Stimulated activated CD4-positive, alpha-beta T cell treated with anti-CD3 and anti-CD28 coated beads, TNF-alpha, amount 100 ng/mL, for 1 hour (primary cell): Measurements from ENCODE around the gene ACOT4.
"Not testable (repeated sequence)": the region's sequence is repeated elsewhere in the genome, so short reads cannot be mapped to it uniquely, and the experiment has no call there.

Experiments
- DNase-seq, 3 donors: peaks; one replicate each; pipeline ENCODE4 v3.0.0-alpha.2; 2020; ENCODE audit warnings: low read depth in 3 of 3, low spot score in 1 of 3

ACOT4 gene

DNA sequence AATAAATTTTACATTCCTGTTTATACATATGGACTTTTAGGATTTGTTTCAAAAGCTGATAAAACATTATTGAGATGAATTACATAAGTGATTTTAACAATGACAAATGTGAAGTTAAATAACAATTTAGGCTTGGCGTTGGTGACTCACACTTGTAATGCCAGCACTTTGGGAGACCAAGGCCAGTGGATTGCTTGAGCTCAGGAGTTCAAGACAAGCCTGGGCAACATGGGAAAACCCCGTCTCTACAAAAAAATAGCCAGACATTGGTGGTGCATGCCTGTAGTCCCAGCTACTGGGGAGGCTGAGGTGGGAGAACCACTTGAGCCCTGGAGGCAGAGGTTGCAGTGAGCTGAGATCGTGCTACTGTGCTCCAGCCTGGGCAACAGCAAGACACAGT lies 15.3 kb upstream of the ACOT4 start:
- DNase-seq: no peak

DNA sequence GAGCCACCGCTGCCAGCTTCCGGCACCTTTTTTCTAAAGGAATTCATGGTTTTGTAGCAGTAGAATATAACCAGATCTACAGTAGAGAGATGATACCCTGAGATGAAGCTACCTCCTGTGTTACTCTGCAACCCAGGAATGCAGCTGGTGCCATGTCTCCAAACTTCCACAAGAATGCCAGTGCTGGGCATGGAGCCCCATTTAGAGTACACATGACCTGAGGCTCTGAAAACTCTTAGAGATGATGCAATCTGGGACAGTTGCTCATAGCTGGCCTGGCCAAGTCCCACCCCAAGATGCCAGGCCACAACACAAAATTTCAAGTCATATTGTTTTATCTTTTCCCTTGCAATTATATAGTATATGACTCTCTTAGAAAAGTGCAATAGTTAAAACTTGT lies 14.5 kb upstream of the ACOT4 start:
- DNase-seq: not testable (repeated sequence)

DNA sequence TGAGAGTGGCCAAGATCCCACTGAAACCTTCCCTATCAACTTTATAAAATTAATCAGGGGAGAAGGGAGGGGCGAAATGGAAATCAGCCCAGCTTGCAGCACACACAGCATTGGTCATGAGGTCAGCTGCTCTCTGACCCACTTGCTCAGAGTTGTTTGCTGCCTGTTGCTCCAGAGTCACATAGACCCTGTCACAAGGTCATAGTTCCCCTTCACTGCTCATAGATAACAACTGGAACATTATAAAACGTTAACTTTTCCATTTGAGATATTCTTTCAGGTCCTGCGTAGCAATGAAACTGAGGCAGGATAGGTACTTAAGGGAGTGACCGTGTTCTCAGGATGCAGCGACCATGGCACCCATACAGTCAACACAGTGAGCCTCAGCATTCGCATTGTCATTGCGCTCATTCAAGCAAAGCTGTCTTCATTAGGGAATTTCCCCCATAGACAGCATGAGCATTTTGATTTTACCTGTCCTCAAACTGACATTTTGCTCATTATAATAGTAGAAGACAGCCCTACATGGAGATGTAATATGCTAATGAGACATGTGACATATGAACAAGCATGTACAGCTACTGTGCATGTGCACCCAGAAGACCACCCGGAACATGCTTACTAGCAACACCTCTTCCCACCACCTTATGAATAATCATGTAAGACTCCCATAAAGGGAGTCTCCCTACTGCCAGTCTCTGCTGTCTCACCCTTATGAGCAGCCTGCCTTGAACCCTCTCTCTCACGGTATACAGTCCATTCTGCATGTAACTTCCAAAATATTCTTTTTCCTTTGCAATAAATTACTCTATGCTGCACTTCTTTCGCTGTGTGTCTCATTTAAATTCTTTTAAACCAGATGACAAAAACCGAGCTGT lies 9.3 kb upstream of the ACOT4 start:
- DNase-seq: not testable (repeated sequence)

DNA sequence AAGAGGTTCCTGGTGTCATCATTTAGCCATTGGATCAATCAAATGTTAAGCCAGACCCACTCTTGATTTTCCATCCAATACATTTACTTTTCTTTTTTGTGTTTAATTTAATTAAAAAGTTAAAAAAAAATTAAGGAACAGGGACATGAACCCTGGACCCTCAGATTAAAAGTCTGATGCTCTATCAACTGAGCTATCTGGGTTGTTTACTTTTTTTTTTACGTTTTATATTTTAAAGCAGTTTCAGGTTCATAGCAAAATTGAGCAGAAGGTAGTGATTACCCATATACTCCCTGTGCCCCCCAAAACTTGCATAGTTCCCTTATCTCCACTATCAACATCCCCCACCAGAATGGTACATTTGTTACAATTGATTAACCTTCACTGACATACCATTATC lies 3.0 kb upstream of the ACOT4 start:
- DNase-seq: no peak

DNA sequence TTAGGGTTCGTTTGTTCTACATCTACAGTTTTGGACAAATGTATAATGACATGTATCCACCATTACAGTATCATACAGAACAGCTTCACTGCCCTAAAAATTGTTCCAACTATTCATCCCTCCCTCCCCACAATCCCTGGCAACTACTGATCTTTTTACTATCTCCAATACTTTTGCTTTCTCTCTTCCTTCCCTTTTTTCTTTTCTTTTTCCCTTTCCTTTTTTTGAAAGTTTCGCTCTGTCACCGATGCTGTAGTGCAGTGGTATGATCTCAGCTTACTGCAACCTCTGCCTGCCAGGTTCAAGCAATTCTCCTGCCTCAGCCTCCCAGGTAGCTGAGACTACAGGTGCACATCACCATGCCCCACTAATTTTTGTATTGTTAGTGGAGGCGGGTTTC lies 2.6 kb upstream of the ACOT4 start:
- DNase-seq: no peak

DNA sequence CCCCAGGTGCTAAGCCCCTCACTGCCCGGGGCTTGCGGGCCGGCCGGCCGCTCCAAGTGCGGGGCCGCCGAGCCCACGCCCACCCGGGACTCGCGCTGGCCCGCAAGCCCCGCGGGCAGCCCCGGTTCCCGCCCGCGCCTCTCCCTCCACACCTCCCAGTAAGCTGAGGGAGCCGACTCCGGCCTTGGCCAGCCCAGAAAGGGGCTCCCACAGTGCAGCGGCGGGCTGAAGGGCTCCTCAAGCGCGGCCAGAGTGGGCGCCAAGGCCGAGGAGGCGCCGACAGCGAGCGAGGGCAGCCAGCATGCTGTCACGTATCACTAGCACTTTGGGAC lies 1.0 kb upstream of the ACOT4 start:
- DNase-seq: not testable (repeated sequence)

DNA sequence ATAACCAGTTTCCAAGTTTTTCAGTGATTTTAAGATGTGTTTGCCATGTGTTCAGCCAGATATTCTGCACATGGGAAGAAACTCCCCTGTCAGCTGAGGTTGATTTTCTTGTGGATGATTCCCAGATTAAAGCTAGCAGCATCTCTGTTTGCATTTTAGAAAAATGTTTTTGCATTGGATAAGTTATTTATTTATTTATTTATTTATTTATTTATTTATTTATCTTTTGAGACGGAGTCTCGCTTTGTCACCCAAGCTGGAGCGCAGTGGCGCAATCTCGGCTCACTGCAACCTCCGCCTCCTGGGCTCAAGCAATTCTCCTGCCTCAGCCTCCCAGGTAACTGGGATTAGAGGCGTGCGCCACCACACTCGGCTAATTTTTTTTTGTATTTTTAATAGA lies 2.8 kb downstream of the ACOT4 start:
- DNase-seq: no peak

DNA sequence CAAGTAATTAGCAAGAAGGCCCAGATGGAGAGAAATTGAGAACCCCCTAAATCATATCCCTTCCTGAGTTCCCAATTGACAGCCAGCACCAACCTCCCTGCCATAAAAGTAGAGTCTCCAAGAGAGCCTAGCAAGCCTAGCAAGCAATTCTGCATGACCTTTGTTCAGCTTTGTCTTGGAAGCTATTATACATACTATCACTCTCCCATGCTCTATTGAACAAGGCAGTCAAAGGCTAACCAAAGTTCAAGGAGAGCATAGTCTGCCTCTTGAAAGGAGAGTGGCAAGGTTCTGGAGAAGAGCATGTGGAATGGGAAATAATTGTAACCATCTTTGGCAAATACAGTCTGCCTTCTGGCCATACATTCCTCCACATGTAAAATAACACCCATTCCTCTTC lies 7.8 kb downstream of the ACOT4 start:
- DNase-seq: no peak

DNA sequence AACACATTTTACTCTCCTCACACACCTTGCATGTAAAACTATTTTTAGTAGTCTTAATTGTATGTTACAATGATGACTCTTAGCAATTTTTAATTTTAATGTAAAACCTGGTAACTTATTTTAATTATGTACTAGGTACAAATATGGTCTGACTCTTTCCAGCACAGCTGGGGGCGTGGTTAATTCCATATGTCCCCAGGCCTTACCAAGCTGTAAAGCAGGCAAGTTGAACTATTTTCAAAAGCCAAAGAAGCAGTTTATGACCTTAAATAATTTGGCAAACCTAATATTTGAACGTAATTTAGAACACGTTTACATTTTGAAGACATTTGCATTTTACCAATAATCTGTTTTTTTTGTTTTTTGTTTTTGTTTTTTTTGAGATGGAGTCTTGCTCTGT lies 11.3 kb downstream of the ACOT4 start:
- no peak for DNase-seq

DNA sequence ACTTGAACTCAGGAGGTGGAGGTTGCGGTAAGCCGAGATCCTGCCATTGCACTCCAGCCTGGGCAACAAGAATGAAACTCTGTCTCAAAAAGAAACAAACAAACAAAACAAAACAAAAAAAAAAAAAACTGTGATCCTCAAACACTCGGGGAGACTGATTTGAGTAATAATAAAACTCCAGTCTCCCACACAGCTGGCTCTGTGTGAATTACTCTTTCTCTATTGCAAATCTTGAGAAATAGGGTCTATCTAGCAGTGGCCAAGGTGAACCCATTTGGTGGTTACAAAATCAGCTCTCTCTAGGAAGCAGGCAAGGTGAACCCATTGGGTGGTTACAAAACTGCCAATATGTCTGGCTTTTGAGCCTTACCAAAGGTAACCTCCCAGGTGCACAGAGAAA lies 14.6 kb downstream of the ACOT4 start:
- DNase-seq: no peak

DNA sequence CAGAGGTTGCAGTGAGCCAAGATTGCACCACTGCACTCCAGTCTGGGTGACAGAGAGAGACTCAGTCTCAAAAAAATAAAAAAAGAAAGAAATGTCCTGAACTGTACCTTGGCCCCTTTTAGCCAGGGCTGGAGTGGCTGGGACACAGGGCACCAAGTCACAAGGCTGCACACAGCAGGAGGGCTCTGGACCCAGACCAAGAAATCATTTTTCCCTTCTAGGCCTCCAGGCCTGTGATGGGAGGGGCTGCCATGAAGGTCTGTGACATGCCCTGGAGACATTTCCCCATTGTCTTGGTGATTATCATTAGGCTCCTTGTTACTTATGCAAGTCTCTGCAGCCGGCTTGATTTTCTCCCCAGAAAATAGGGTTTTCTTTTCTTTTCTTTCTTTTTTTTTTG lies 15.6 kb downstream of the ACOT4 start:
- DNase-seq: no peak

DNA sequence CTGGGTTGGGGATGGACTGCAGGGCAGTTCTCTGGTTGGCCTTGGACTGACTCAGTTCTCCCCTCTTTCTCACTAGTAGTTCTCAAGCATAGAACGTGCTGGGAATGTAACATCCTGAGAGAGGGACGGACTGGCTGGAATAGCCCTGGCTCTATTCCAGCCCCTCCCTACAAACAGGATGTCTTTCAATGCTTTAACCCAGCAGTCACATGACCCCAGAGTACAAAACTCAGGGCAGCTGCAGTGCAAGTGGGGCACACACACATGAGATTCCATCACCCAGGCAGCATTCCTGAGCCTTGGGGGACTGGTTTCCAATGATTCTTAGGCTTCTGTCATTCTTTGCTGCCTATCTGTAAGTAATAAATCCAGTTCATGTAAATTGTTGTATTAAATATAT lies 19.0 kb downstream of the ACOT4 start:
- DNase-seq: no peak

DNA sequence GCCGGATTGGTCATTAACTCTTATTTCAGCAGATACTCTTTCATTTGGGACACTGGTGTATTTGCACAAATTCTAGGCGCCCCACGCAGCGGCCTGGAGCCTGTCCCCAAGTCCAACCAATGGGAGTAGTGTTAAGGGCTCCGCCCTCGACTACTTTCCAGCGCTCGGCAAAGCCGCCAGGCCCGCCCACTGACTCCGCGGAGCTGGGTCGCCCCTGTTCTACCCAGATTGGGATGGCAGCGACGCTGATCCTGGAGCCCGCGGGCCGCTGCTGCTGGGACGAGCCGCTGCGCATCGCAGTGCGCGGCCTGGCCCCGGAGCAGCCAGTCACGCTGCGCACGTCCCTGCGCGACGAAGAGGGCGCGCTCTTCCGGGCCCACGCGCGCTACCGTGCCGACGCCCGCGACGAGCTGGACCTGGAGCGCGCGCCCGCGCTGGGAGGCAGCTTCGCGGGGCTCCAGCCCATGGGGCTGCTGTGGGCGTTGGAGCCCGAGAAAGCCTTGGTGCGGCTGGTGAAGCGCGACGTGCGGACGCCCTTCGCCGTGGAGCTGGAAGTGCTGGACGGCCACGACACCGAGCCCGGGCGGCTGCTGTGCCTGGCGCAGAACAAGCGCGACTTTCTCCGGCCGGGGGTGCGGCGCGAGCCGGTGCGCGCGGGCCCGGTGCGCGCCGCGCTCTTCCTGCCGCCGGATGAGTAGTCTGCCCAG lies 20.8 kb downstream of the ACOT4 start, which contains the start of gene ACOT6:
ACOT6 (plus strand) TSS at position 179 of the 707 bp plus-strand sequence; CDS start at position 234, 55 bp downstream.
- DNase-seq: peak in 2 of 3 donors; percentile 18 to 40

DNA sequence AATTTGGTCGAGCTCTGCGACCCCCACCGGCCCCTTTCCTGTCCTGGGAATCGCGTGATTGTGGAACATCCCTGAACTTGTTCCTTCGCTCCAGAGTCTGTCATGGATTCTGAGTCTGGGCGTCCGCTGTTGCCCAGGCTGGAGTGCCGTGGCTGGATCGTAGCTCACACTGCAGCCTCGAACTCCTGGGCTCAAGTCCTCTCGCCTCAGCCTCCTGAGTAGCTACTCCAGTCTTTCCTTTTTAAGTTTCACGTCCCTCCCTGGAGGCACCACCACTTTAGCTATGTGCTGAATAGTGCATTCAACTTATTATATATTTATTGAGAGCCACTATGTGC lies 21.3 kb downstream of the ACOT4 start:
- DNase-seq: no peak

DNA sequence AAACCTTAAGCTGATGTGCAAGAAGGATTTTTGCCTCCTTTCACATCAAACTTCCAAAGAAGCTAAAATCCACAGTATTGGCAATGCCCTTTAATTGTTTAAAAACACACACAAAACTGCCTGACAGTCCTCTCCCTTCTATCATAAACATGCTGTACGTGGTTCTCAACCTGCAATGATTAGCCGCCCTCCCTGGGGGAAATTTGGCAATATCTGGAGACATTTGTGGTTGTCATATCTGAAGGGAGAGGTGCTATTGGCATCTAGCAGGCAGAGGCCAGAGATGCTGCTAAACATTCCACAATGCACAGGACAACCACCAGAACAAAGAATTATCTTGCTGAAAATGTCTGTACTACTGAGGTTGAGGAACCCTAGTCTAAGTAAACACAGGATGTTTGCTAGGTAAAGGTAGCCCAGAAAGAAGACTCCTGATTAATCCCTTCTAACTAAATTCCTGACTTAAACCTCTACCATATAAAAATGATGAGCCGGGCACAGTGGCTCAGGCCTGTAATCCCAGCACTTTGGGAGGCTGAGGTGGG lies 21.8 kb downstream of the ACOT4 start:
- DNase-seq: no peak

DNA sequence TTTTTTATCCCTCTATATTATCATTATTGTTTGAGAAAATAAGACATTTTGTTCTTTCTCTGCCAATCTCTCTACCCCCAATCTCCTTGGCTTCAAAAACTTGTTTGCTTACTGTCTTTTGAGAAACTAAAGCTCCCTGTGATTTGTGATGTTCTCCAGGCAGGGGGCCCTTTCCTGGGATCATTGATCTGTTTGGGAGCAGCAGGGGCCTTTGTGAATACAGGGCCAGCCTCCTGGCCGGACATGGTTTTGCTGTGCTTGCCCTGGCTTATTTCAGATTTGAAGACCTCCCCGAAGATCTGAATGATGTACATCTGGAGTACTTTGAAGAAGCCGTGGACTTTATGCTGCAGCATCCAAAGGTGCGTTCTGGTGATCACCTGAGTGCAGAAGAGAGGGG lies 25.2 kb downstream of the ACOT4 start:
- DNase-seq: no peak

DNA sequence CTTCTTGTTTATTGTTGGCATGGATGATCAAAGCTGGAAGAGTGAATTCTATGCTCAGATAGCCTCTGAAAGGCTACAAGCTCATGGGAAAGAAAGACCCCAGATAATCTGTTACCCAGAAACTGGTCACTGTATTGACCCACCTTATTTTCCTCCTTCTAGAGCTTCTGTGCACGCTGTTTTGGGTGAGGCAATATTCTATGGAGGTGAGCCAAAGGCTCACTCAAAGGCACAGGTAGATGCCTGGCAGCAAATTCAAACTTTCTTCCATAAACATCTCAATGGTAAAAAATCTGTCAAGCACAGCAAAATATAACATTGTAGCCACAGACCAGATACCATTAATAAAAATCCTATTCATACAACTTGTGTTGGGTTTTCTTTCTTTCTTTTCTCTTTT lies 27.9 kb downstream of the ACOT4 start:
- no peak for DNase-seq

DNA sequence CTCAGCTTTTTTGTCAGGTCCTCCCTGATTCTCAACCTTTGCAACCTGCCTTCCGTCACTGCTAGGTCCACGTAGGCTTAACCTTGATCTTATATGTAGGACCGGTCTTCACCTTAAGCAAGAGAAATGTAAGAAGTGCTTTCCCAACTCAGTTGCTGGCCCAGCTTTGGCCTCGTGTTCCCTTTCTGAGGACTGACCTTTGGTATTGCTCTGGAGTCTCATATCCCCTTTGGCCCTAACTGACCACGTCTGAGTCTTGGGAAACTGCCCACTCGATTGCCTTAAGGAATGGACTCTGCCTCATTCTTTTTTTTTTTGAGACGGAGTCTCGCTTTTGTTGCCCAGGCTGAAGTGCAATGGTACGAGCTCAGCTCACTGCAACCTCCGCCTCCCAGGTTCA lies 28.6 kb downstream of the ACOT4 start:
- no peak for DNase-seq

DNA sequence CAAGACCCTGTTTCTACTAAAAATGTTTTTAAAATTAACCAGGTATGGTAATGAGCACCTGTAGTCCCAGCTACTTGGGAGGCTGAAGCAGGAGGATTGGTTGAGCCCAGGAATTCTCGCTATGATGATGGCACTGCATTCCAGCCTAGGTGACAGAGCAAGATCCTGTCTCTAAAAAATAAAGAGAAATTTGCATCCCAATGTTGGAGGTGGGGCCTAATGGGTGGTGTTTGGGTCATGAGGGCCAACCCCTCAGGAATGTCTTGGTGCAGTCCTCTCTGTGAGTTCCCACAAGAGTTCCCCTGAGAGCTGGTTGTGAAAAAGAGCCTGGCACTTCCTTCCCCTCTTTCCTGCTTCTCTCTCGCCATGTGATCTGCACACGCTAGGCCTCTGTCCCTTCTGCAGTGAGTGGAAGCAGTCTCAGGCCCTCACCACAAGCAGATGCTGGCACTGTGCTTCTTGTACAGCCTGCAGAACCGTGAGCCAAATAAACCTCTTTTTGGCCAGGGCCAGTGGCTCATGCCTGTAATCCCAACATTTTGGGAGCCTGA lies 31.9 kb downstream of the ACOT4 start:
- DNase-seq: no peak

DNA sequence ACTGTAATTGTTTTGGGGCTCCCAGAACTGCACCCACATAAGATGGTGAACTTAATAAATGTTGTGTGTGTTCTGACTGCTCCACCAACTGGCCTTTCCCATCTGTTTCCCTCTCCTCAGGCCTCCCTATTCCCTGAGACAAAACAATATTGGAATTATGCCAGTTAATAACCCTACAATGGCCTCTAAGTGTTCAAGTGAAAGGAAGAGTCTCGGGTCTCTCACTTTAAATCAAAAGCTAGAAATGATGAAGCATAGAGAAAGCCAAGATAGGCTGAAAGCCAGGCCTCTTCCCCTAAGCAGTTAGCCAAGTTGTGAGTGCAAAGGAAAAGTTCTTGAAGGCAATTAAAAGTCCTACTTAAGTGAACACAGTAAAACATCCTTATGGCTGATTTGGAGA lies 34.0 kb downstream of the ACOT4 start:
- DNase-seq: no peak

DNA sequence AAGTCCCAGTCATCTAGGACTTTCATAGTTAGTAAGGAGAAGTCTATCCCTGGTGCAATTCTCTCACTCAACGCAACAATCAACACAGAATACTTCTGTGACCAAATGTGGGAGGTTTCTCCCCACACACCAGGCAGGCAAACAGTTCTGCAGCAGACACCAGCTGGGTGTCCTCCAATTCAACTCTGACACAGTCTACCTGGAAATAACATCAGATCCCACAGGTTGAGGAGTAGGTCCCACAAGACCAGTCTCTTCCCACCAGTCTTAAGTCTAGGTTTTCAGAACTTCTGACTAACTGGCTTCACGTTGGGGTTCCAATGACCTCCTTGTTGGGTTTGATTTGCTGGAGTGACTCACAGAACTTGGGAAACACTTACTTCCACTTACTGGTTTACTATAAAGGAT lies 35.5 kb downstream of the ACOT4 start:
- DNase-seq: no peak
